Tibial nerve (tissue), 4 donors: ENCODE results near the gene EPO. TPM values are rescaled to one million over a fixed set of nuclear protein-coding genes. Genes with fewer than 3 reads are reported as not detected.

Source experiments
- DNase-seq, 2 donors: peaks; one replicate each; pipeline ENCODE4 v3.0.0-alpha.2; 2019; ENCODE audit warnings: low spot score in 2 of 2
- H3K27ac ChIP-seq, 4 donors: fragments of 200-600 bp; sonication (generic) in 3 of 4; one replicate each; pipeline ENCODE4 v1.5.1; 2017 to 2019; ENCODE audit warnings: mild to moderate bottlenecking in 1 of 4
- H3K27me3 ChIP-seq, 2 donors: fragments of 200-600 bp; sonication (generic) in 1 of 2; one replicate each; pipeline versions ENCODE4 v1.5.1 to v1.6.0; 2017 to 2019
- H3K36me3 ChIP-seq, 3 donors: fragments of 200-600 bp; sonication (generic); one replicate each; pipeline ENCODE4 v1.5.1; 2018 to 2019
- H3K4me1 ChIP-seq, 4 donors: fragments of 200-600 bp; sonication (generic) in 3 of 4; one replicate each; pipeline ENCODE4 v1.5.1; 2017 to 2019
- H3K4me3 ChIP-seq, 4 donors: fragments of 200-600 bp; sonication (generic) in 3 of 4; one replicate each; pipeline ENCODE4 v1.5.1; 2017 to 2019; ENCODE audit warnings: mild to moderate bottlenecking in 1 of 4, moderate library complexity in 1 of 4
- H3K9me3 ChIP-seq, 4 donors: fragments of 200-600 bp; sonication (generic) in 3 of 4; one replicate each; pipeline ENCODE4 v1.5.1; 2017 to 2019
- CTCF ChIP-seq, 5 experiments: fragments of 200-600 bp in 3 of 5; fragments of 450-650 bp in 2 of 5; sonication (generic) in 3 of 5; IDR thresholded peaks; one replicate each; pipeline ENCODE4 v1.5.1; 2016 to 2019; ENCODE audit warnings: antibody characterized with exemption in 5 of 5, mild to moderate bottlenecking in 3 of 5, moderate library complexity in 2 of 5
- EP300 ChIP-seq, 2 donors: sonication (generic); formaldehyde crosslinking; IDR thresholded peaks; one replicate each; pipeline ENCODE4 v1.6.1; 2017; ENCODE audit warnings: antibody characterized with exemption in 2 of 2, mild to moderate bottlenecking in 1 of 2
- POLR2A ChIP-seq, 2 donors: fragments of 450-650 bp; IDR thresholded peaks; one replicate each; pipeline ENCODE4 v1.6.1; 2017; ENCODE audit warnings: antibody characterized with exemption in 2 of 2, mild to moderate bottlenecking in 2 of 2, moderate library complexity in 2 of 2
- WGBS, 2 donors: methylation state at CpG; one replicate each; pipeline ENCODE4 v1.1.5; 2018; 5-methylcytosine and 5-hydroxymethylcytosine counted together
- total RNA-seq, 4 donors: library from RNA; depleted of rRNA; stranded (reverse); fragments of >200 nt; gene quantifications; one replicate each; pipeline ENCODE4 v1.1.0, GENCODE V29; 2016

Gene EPO
- total RNA-seq, 4 donors from 2014 or later: 0.30 to 0.59 TPM; not detected in 2

DNA sequence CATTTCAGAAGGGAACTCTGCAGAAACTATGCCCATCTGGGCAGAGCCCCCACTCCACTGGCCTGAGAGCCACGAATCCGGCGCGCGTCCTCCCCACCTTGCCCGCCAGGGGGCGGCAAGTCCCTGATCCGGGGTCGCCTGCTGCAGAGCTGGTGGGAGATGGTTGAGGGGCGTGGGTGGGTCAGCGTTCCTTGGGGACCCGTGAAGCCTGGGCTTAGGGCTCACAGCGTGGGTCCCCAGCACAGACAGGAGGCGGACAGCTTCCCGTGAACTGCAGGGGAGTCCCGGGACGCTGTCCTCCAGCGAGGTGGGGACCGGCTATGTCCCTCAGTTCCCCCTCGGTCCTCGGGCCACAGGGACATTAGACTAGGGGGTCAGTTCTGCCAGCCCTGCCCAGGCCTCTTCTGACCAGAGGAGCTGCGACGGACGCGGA lies 14.9 kb upstream of the EPO start:
- DNase-seq: peak; percentile 62 to 72
- Histone ChIP-seq H3K4me3 (peak overlapping the region; percentile 66 to 88 (median 72)), H3K36me3 (peaks cover 0 to 17% (median 0%) of the 10 kb centered on the region in 3 donors), H3K4me1 (peaks cover 0 to 21% (median 10%) of the 10 kb centered on the region in 4 donors), H3K9me3 (no peaks in the 10 kb centered on the region), H3K27ac (peak overlapping the region; percentile 81 to 99 (median 96)), H3K27me3 (no peaks in the 10 kb centered on the region)
- 0% methylated on average over 12 to 19 of the region's 25 CpGs for WGBS, 2 donors
- TF ChIP-seq POLR2A (IDR thresholded peaks at IDR 0.05): no peak
- peak; percentile 89 to 96 (median 94) for TF ChIP-seq CTCF (IDR thresholded peaks at IDR 0.05)

GRCh38 chr7:100705753-100706671 lies 14.3 kb upstream of the EPO start, which contains the start of gene POP7:
Gene POP7 (plus strand): TSS chr7:100706121. CDS start chr7:100706831, 710 bp downstream.
- Histone ChIP-seq H3K4me1 (peaks cover 0 to 21% (median 10%) of the 10 kb centered on the region in 4 donors), H3K27me3 (no peaks in the 10 kb centered on the region), H3K9me3 (no peaks in the 10 kb centered on the region), H3K27ac (peak within 1 kb of the TSS; percentile 81 to 99 (median 96)), H3K36me3 (peaks cover 0 to 17% (median 0%) of the 10 kb centered on the region in 3 donors), H3K4me3 (peak within 1 kb of the TSS; percentile 66 to 88 (median 72))
- 1% methylated on average over 39 to 84 of the region's 86 CpGs for WGBS, 2 donors
- peak; percentile 22 to 79 for TF ChIP-seq POLR2A (IDR thresholded peaks at IDR 0.05)
- no peak for TF ChIP-seq CTCF (IDR thresholded peaks at IDR 0.05)
- TF ChIP-seq EP300 (IDR thresholded peaks at IDR 0.05): peak; percentile 94 to 98
- peak; percentile 99 for DNase-seq

DNA sequence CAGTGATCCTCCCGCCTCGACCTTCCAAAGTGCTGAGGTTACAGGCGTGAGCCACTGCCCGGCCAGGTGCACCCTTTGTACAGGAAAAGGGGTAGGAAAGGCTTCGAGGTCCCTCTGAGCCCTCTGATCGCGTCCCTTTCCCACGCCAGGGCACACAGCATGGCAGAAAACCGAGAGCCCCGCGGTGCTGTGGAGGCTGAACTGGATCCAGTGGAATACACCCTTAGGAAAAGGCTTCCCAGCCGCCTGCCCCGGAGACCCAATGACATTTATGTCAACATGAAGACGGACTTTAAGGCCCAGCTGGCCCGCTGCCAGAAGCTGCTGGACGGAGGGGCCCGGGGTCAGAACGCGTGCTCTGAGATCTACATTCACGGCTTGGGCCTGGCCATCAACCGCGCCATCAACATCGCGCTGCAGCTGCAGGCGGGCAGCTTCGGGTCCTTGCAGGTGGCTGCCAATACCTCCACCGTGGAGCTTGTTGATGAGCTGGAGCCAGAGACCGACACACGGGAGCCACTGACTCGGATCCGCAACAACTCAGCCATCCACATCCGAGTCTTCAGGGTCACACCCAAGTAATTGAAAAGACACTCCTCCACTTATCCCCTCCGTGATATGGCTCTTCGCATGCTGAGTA lies 13.5 kb upstream of the EPO start:
- no peaks in the 10 kb centered on the region for H3K27me3 ChIP-seq

GRCh38 chr7:100708395-100708794 lies 11.9 kb upstream of the EPO start:
- Histone ChIP-seq H3K36me3 (peaks cover 0 to 17% (median 0%) of the 10 kb centered on the region in 3 donors), H3K4me3 (no peak overlapping the region), H3K27ac (no peak overlapping the region), H3K27me3 (no peaks in the 10 kb centered on the region), H3K9me3 (no peaks in the 10 kb centered on the region), H3K4me1 (peaks cover 0 to 21% (median 10%) of the 10 kb centered on the region in 4 donors)
- WGBS, 2 donors: 80 to 85% methylated on average over 6 of the region's 6 CpGs
- TF ChIP-seq POLR2A (IDR thresholded peaks at IDR 0.05): no peak
- TF ChIP-seq CTCF (IDR thresholded peaks at IDR 0.05): no peak
- no peak for TF ChIP-seq EP300 (IDR thresholded peaks at IDR 0.05)
- DNase-seq: no peak

More for the DNA sequence above, 13.5 kb upstream of the EPO start:
- H3K27ac ChIP-seq: peak overlapping the region; percentile 81 to 99 (median 96)
- peaks cover 0 to 21% (median 10%) of the 10 kb centered on the region in 4 donors for H3K4me1 ChIP-seq
- TF ChIP-seq POLR2A (IDR thresholded peaks at IDR 0.05) (no peak), EP300 (IDR thresholded peaks at IDR 0.05) (no peak), CTCF (IDR thresholded peaks at IDR 0.05) (no peak)
- no peak for DNase-seq
- no peaks in the 10 kb centered on the region for H3K9me3 ChIP-seq
- H3K4me3 ChIP-seq: peak overlapping the region; percentile 66 to 88 (median 72)
- WGBS, 2 donors: 17 to 19% methylated on average over 28 to 31 of the region's 34 CpGs
- H3K36me3 ChIP-seq: peaks cover 0 to 17% (median 0%) of the 10 kb centered on the region in 3 donors
